ENCODE measurements around the gene MTAP. TPM values are rescaled to one million over a fixed set of nuclear protein-coding genes. Genes with fewer than 3 reads are reported as not detected.

The MTAP gene
- total RNA-seq, 1 experiment from 2014 or later = 326 TPM

DNA sequence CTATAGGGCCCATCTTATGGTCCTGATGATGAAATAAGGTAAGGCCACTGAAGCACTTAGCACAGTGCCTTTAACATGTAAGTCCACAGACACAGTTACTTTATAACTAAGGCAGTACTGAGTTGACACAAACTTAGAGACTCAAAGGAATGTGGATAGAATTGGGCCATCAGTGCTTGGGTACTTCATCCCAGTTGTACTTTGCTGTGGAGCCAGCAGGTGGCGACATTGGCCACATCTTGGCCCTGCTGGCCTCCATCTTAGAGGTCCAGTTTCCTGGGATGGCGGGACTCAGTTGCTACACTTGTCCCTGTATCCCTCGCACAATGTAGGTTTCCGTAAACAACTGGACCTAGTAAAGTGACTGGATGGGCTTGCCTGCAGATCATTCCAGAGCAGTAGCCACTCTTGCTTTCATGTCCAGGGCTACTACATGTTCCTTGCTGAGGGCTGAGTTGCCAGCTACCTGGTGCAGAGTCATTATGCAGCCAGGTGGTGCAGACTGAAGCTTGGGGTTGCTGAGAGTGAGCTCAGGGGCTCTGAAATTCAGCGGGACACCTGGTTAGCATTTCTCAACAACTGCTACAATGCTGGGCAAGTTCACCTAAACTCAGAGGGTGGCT, 10.6 kb downstream of the MTAP start:
- Histone ChIP-seq H3K9me2 (ENCODE audit: insufficient read depth) (no peaks in the 10 kb centered on the region), H3K79me2 (ENCODE audit: insufficient read depth, low read length) (peaks cover 100% of the 10 kb centered on the region), H3K4me1 (ENCODE audit: control insufficient read depth in 1 of 2, insufficient read depth in 2 of 2, low read length in 2 of 2) (peaks cover 5 to 39% of the 10 kb centered on the region in 2 experiments; a peak in 3 of 4 replicates), H2AFZ (ENCODE audit: low read depth, low read length, poor library complexity, severe bottlenecking) (no peak overlapping the region), H3K27ac (ENCODE audit: low read depth, low read length) (peak overlapping the region; percentile 27), H3K4me2 (ENCODE audit: low read length) (no peak overlapping the region), H4K20me1 (ENCODE audit: insufficient read depth) (peaks cover 34% of the 10 kb centered on the region), H3K9me3 (ENCODE audit: control insufficient read depth in 1 of 2, insufficient read depth in 1 of 2, low read depth in 1 of 2, low read length in 2 of 2) (no peaks in the 10 kb centered on the region), H3K9ac (ENCODE audit: low read length) (no peak overlapping the region), H3K27me3 (ENCODE audit: insufficient read depth, low read length) (no peaks in the 10 kb centered on the region), H3K36me3 (ENCODE audit: control insufficient read depth in 1 of 2, insufficient read depth in 2 of 2, low read length in 2 of 2) (peaks cover 68 to 88% of the 10 kb centered on the region in 2 experiments), H3K4me3 (replicated peaks in 1 of 2; ENCODE audit: low read depth in 1 of 2, low read length in 2 of 2) (no peak overlapping the region)
- DNase-seq (ENCODE audit: low read depth, low spot score) = no peak
- intact Hi-C loops (cut with micrococcal nuclease) = loop anchor here (1.0 to 5.0 kb wide), 6 partner anchors 196 to 639 kb away; partner anchors contain the start of gene CDKN2B
- RAD21 ChIA-PET (ENCODE audit: low non-redundant PET in 1 of 2, low total read pairs in 2 of 2, uncharacterized antibody in 2 of 2, unreplicated experiment in 2 of 2) = interaction anchor here (0.6 to 2.0 kb wide), 5 partner anchors 10 to 426 kb away, joined by 3 to 6 read pairs (median 5); partner anchors contain the start of gene CDKN2B (in 1 of the 2)
- BruUV-seq (replicated peaks) = no TSS peak
- peak; percentile 77 for ATAC-seq
- CTCF ChIA-PET = interaction anchor here (0.6 to 3.5 kb wide), 22 partner anchors 11 to 639 kb away, joined by 3 to 41 read pairs (median 5); partner anchors contain the start of genes CDKN2B and MTAP
- POLR2A ChIA-PET = interaction anchor here (1.6 to 2.4 kb wide), 2 partner anchors 196 to 426 kb away, joined by 6 to 7 read pairs; partner anchors contain the start of gene CDKN2B
- TF ChIP-seq, protein P1, sequence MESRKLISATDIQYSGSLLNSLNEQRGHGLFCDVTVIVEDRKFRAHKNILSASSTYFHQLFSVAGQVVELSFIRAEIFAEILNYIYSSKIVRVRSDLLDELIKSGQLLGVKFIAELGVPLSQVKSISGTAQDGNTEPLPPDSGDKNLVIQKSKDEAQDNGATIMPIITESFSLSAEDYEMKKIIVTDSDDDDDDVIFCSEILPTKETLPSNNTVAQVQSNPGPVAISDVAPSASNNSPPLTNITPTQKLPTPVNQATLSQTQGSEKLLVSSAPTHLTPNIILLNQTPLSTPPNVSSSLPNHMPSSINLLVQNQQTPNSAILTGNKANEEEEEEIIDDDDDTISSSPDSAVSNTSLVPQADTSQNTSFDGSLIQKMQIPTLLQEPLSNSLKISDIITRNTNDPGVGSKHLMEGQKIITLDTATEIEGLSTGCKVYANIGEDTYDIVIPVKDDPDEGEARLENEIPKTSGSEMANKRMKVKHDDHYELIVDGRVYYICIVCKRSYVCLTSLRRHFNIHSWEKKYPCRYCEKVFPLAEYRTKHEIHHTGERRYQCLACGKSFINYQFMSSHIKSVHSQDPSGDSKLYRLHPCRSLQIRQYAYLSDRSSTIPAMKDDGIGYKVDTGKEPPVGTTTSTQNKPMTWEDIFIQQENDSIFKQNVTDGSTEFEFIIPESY (IDR thresholded peaks at IDR 0.05; ENCODE audit: extremely low read depth, insufficient replicate concordance, low read length) = no peak
- TF ChIP-seq TCF7L2 (IDR thresholded peaks at IDR 0.05; ENCODE audit: borderline replicate concordance, extremely low read depth, insufficient read depth, insufficient read length) = no peak
- TF ChIP-seq YY1 (IDR thresholded peaks at IDR 0.05; ENCODE audit: extremely low read depth, insufficient replicate concordance, low read depth, low read length) = peak; percentile 85
- TF ChIP-seq RAD21 (IDR thresholded peaks at IDR 0.05; ENCODE audit: low read depth) = peak; percentile 88
- TF ChIP-seq ZNF274 (IDR thresholded peaks at IDR 0.05; ENCODE audit: low read depth, low read length) = no peak
- no peak for TF ChIP-seq POLR2A (IDR thresholded peaks at IDR 0.05; ENCODE audit: borderline replicate concordance, extremely low read depth, insufficient read depth, insufficient read length)
- TF ChIP-seq, protein P2, sequence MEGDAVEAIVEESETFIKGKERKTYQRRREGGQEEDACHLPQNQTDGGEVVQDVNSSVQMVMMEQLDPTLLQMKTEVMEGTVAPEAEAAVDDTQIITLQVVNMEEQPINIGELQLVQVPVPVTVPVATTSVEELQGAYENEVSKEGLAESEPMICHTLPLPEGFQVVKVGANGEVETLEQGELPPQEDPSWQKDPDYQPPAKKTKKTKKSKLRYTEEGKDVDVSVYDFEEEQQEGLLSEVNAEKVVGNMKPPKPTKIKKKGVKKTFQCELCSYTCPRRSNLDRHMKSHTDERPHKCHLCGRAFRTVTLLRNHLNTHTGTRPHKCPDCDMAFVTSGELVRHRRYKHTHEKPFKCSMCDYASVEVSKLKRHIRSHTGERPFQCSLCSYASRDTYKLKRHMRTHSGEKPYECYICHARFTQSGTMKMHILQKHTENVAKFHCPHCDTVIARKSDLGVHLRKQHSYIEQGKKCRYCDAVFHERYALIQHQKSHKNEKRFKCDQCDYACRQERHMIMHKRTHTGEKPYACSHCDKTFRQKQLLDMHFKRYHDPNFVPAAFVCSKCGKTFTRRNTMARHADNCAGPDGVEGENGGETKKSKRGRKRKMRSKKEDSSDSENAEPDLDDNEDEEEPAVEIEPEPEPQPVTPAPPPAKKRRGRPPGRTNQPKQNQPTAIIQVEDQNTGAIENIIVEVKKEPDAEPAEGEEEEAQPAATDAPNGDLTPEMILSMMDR (IDR thresholded peaks at IDR 0.05 in 2 of 3, conservative IDR thresholded peaks at IDR 0.05 in 1 of 3; ENCODE audit: borderline replicate concordance in 1 of 3, insufficient read depth in 1 of 3, low read depth in 2 of 3, low read length in 2 of 3) = peak; percentile 64 to 93 (median 87); a peak in 5 of 6 replicates

Data from HCT116 (cell line).